GM18498 (cell line): ENCODE data around the gene RIMS4.
A peak's percentile ranks its signal among the peaks of the same experiment; 100 is the strongest.

Experiments
- ATAC-seq: cut with Tn5 transposase; IDR thresholded peaks from one replicate; pipeline ENCODE4 v1.9.1; 2021; ENCODE audit warnings: mild to moderate bottlenecking, moderate library complexity; ENCODE audit not compliant: unreplicated experiment

The RIMS4 gene

GRCh38 chr20:44703183-44703925 lies 107.0 kb downstream of the RIMS4 start:
- ATAC-seq: no peak

GRCh38 chr20:44702776-44703175 lies 107.6 kb downstream of the RIMS4 start:
- peak; percentile 54 for ATAC-seq

GRCh38 chr20:44701858-44702256 lies 108.5 kb downstream of the RIMS4 start:
- no peak for ATAC-seq
